ENCODE results near the gene APOC3.

APOC3 gene

DNA sequence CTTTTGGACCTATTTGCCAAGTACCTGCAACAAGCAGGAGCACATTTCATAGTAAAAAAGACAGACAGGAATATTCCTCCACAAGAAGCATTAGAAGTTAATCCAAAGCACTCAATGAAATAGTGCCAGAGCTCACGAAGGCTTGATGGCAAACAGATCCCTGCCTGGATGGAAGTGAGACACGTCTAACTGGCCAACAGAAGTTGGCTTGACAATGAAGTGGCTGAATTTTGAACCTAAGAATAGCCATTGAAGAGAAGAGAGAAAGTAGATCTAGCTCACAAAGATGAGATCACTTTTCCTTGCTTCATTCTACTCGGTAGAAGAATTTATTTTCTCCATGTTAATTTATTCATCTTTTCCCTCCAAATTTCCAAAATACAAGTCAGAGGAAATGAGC, 38.4 kb downstream of the APOC3 start:
- DNase-seq (ENCODE audit: extremely low read depth, low read depth) = no peak
- no peak for TF ChIP-seq CTCF (IDR thresholded peaks at IDR 0.05; ENCODE audit: low read depth, low read length)

GRCh38 chr11:116869610-116870009, 39.9 kb downstream of the APOC3 start:
- no peak for DNase-seq (ENCODE audit: extremely low read depth, low read depth)
- no peak for TF ChIP-seq CTCF (IDR thresholded peaks at IDR 0.05; ENCODE audit: low read depth, low read length)

DNA sequence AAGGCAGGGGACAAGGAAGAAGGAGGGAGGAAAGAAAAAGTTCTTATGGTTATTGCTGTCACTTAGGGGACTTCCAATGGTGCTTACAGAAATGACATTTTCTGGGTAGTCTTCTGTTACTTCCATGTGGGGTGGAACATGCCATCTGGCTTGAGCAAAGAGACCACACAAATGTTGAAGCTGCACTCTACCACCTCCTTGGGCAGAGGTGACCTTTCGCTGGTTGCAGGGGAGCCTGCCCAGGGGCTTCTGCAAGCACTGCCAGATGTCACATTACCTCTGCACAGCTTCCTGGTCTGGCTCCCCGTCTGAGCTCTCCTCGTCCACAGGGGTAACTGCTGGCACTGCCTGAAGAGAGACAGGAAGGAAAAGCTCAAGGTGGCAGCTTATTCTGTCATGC, 40.3 kb downstream of the APOC3 start:
- no peak for TF ChIP-seq CTCF (IDR thresholded peaks at IDR 0.05; ENCODE audit: low read depth, low read length)

DNA sequence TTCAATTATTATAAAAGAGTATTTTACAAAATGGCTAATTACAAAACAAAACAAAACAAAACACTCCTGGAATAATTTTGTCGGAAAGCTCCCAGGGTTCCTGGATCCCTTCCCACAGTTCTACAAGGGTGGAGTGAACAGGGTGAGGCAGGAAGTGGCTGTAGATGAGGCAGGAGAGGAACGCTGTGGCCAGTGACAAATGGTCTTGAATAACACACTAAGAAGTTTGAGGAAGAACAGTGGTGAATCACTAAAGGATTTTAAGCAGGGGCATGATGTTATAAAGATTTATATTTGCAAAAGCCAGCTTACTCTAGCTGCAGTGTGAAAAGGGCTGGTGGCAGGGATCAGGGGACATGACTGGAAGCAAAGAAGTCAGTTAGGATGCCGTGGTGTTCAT, 41.5 kb downstream of the APOC3 start:
- no peak for DNase-seq (ENCODE audit: extremely low read depth, low read depth)
- TF ChIP-seq CTCF (IDR thresholded peaks at IDR 0.05; ENCODE audit: low read depth, low read length) = no peak

More for the DNA sequence above, 40.3 kb downstream of the APOC3 start:
- DNase-seq (ENCODE audit: extremely low read depth, low read depth) = no peak

- TF ChIP-seq CTCF (IDR thresholded peaks at IDR 0.05; ENCODE audit: low read depth, low read length) = no peak
- DNase-seq (ENCODE audit: extremely low read depth, low read depth) = no peak
Observed at GRCh38 chr11:116873381-116873780, 43.7 kb downstream of the APOC3 start.

- no peak for TF ChIP-seq CTCF (IDR thresholded peaks at IDR 0.05; ENCODE audit: low read depth, low read length)
Observed at GRCh38 chr11:116874251-116874650, 44.5 kb downstream of the APOC3 start.

DNA sequence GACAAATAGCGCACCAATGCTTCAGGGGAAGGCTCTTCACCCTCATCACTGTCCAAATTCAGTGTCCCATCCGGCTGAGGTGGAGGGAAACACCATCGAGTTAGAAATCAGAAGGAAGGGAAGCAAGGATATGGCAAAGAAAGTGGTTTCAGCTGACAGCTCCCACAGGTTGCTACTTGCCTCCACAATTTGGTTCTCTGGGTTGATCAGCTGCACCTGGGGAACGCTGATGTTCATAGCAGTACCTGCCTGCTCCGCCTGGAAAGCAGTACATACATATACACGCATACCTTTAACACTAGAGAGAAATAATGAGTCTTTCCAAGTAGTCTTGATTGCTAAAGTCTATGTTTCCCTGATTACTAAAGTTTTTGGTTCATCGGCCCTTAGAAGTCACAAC, 45.5 kb downstream of the APOC3 start:
- TF ChIP-seq CTCF (IDR thresholded peaks at IDR 0.05; ENCODE audit: low read depth, low read length) = no peak
- DNase-seq (ENCODE audit: extremely low read depth, low read depth) = no peak

More at GRCh38 chr11:116874251-116874650, 44.5 kb downstream of the APOC3 start:
- no peak for DNase-seq (ENCODE audit: extremely low read depth, low read depth)

Measured in AG09319 (cell line).